ENCODE measurements around the gene PRSS12.
"Not testable (repeated sequence)": the region's sequence is repeated elsewhere in the genome, so short reads cannot be mapped to it uniquely, and the experiment has no call there.

PRSS12 gene

GRCh38 chr4:118352843-118353533 lies at the start of gene PRSS12:
Gene PRSS12 (minus strand): TSS chr4:118353003. CDS start chr4:118352720, 283 bp downstream.
- peak; percentile 95 for DNase-seq (ENCODE audit: low spot score)

- DNase-seq (ENCODE audit: low spot score), result peak; percentile 44
Observed at GRCh38 chr4:118400356-118400755, 47.6 kb upstream of the PRSS12 start.

GRCh38 chr4:118399883-118400282 lies 47.1 kb upstream of the PRSS12 start:
- peak; percentile 45 for DNase-seq (ENCODE audit: low spot score)

GRCh38 chr4:118398226-118399090 lies 45.7 kb upstream of the PRSS12 start:
- no peak for DNase-seq (ENCODE audit: low spot score)

- DNase-seq (ENCODE audit: low spot score), result no peak
Observed at GRCh38 chr4:118397623-118397979, 44.8 kb upstream of the PRSS12 start.

GRCh38 chr4:118396881-118397622 lies 44.2 kb upstream of the PRSS12 start:
- no peak for DNase-seq (ENCODE audit: low spot score)

GRCh38 chr4:118395057-118395644 lies 42.3 kb upstream of the PRSS12 start:
- DNase-seq (ENCODE audit: low spot score), result no peak

- not testable (repeated sequence) for DNase-seq (ENCODE audit: low spot score)
Observed at GRCh38 chr4:118392509-118392908, 39.7 kb upstream of the PRSS12 start.

GRCh38 chr4:118390121-118390520 lies 37.3 kb upstream of the PRSS12 start:
- DNase-seq (ENCODE audit: low spot score), result no peak

- no peak for DNase-seq (ENCODE audit: low spot score)
Observed at GRCh38 chr4:118389721-118390120, 36.9 kb upstream of the PRSS12 start.

GRCh38 chr4:118388606-118389005 lies 35.8 kb upstream of the PRSS12 start:
- peak; percentile 67 for DNase-seq (ENCODE audit: low spot score)

- no peak for DNase-seq (ENCODE audit: low spot score)
Observed at GRCh38 chr4:118381902-118382301, 29.1 kb upstream of the PRSS12 start.

GRCh38 chr4:118373614-118374255 lies 20.9 kb upstream of the PRSS12 start:
- DNase-seq (ENCODE audit: low spot score), result no peak

- DNase-seq (ENCODE audit: low spot score), result no peak
Observed at GRCh38 chr4:118372251-118372650, 19.4 kb upstream of the PRSS12 start.

- no peak for DNase-seq (ENCODE audit: low spot score)
Observed at GRCh38 chr4:118369231-118369630, 16.4 kb upstream of the PRSS12 start.

GRCh38 chr4:118367872-118368271 lies 15.1 kb upstream of the PRSS12 start:
- DNase-seq (ENCODE audit: low spot score), result no peak

- DNase-seq (ENCODE audit: low spot score), result no peak
Observed at GRCh38 chr4:118367361-118367760, 14.6 kb upstream of the PRSS12 start.

- no peak for DNase-seq (ENCODE audit: low spot score)
Observed at GRCh38 chr4:118363166-118363565, 10.4 kb upstream of the PRSS12 start.

- DNase-seq (ENCODE audit: low spot score), result no peak
Observed at GRCh38 chr4:118361192-118361591, 8.4 kb upstream of the PRSS12 start.

GRCh38 chr4:118360106-118360505 lies 7.3 kb upstream of the PRSS12 start:
- DNase-seq (ENCODE audit: low spot score), result no peak

- no peak for DNase-seq (ENCODE audit: low spot score)
Observed at GRCh38 chr4:118357601-118358000, 4.8 kb upstream of the PRSS12 start.

GRCh38 chr4:118356731-118357130 lies 3.9 kb upstream of the PRSS12 start:
- no peak for DNase-seq (ENCODE audit: low spot score)
